ENCODE data around the gene PSTPIP1.

The PSTPIP1 gene

DNA sequence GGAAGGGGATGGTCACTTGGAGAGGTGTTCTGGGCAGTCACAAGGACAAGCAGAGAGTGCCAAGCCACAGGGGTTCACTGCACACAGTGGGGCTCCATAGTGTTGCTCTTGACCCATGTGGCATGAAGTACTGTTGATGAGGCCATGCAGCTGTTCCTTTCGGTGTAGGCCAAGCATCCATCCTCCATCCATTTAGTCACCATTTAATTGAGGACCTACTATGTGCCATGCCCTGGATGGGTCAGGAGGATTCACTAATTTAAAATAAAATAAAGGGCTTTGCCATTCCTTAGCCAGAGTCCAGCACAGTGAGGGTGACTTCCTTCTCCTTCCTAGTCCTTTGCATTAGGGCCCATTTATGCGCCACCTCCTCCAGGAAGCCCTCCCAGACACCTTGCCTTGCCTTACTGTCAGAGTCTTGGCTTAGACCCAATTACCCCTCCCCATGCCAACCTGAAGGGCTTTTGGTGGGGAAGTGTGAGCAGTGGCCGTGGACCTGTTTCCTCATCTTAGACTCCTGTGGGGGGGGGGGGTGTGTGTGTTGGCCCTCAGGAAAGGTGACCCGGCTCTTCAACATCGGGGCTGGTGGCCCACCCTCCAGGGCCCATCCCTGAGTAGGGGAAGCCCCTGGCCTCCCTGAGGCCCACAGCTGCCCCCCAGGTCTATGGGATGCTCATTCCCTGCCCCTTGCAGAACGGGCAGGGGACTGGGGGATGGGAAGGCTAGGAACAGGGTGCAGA lies 25.6 kb downstream of the PSTPIP1 start:
- no peak for DNase-seq

DNA sequence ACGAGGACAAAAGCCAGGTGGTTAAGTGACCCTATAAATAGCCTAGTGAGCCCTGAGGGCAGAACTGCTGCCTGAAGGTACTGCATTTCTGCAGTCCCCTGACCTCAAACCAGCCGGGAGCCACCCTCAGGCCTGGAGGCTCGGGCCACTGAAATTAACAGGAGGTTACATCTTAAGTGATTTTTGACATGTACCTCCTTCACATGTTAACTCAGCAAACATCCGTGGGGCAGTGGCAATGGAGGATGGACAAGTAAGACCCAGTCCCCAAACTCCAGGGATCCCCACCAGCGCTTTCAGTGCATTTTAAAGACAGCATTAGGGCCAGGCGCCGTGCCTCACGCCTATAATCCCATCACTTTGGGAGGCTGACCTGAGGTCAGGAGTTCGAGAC lies 26.2 kb downstream of the PSTPIP1 start:
- DNase-seq = no peak

DNA sequence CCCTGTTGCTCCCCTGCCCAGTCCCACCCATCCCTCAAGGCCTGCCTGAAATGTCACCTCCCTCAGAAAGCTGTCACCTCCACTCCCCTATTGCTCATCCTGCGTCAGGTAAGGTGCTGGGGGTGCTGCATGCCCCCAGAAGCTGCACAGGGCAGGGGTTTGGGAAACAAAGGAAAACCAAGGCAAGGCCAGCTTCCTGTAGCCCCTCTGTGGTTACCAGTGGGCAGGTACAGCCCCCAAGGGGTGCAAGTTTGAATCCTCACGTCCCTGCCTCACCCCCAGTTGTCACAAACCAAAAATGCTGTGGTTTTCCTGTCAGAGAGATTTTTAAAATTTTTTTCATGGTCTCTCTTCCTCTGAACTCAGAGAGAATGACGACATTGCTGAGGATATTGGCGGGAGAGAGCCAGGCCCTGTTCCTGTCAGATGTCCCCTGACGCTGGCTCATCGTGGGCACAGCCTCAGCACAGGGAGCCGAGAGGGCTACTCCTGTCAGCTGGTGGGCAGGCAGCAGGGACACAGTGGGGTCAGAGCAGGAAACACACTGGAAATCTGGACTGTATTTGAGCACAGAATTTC lies 27.0 kb downstream of the PSTPIP1 start:
- DNase-seq = peak; percentile 83

DNA sequence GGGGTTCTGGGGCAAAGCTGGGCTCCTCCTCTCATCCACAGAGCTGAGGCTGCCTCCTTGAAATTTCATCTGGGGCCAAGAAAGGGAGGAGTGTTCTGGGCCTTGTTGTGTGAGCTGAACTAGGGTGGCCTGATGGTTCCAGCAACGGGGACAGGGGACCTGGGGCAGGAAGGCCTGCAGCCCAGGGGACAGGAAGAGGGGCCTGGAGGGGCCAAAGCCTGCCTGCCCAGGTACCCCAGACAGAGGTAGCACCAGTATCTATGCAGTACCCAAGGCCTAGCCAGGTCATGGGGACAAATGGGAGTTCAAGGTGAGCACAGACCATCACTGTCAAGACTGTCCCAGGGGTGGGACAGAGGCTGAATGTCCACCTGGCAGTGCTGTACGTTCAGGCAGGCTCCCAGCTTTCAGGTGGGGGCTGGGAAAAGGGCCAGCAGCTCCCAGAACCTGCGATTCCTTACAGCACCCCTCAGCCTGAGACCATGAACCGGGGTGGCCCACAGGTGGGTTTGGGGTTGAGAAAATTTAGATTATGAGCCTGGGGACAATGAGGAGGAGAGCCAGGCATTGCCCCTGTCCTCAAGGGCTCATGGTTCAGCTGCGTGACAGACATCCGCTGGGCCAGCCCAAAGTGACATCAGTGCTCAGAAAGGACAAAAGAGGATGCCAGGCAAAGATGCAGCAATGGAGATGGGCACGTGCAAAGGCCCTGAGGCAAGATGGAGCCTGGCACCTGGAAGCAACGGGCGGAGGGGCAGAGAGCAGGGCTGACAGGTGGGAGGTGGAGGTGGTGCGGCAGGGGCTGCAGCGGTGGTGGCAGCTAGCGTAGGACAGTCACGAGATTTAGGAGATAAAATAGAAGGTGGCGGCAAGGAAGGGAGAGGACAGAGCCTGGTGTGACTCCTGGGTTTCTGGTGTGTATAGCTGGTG lies 28.0 kb downstream of the PSTPIP1 start:
- DNase-seq = no peak

DNA sequence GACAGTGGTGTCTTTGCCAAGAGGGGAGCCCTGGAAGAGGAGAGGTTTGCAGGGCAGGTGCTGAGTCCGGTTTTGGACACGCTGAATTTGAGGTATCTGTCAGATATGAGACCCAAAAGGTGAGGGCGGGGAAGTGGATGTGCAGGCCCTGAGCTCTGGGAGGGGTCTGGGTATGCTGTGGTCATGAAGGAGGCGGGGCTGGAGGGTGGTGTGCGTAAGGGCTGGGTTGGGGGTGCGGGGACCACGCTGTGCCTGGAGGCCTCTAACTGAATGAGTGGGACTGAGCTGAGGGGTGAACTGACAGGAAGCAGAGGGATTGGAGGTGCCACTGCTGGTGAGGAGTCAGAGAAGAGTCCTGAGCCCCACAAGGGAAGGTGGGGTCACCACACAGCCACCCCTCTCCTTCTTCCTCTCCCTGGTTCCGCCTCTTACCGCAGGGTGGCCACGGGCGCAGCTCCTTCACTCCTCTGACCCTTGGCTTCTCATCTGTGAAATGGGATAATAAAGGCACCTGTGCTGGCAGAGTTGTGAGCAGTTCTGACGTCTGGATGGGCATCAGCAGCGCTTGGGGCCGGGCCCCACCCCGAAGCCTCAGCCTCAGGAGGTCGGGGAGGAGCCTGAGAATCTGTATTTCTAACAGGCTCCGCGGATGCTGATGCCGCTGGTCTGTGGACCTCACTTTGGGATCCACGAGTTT lies 28.8 kb downstream of the PSTPIP1 start:
- no peak for DNase-seq

DNA sequence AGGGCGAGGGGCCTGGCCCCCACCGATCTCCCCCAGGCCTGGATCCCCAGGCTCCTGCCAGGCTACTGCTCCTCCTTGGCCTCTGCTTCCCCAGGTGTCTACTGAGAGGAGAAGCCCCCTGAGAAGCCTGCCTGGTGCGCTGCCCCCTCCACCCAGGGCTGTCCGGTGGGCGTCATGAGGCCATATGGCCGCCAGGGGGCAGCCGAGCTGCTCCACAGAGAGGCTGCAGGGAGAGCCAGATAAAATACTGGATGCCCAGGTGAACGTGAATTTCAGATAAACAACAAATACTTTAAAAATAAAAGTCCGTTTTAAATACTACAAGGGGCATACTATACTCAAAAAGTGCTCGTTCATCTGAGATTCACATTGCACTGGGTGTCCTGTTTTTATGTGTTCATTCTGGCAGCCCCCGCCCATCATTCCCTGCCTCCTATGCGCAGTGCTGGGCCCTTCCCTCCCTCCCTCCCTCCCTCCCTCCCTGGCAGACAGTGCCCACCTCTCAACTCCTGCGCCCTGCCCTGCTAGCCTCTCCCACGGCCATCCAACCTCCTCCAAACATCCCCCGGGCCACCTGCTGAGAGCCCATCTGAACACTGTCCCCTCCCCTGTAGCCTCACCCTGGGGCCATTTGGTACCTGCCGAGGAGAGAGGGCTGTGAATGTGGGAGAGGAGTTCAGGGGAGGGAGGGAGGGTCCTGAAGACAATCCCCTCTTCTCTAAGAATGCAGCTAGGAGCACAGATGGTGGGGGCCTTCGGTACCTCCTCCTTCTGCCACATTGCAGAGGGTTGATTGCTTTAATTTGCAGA lies 29.6 kb downstream of the PSTPIP1 start:
- DNase-seq = peak; percentile 75

DNA sequence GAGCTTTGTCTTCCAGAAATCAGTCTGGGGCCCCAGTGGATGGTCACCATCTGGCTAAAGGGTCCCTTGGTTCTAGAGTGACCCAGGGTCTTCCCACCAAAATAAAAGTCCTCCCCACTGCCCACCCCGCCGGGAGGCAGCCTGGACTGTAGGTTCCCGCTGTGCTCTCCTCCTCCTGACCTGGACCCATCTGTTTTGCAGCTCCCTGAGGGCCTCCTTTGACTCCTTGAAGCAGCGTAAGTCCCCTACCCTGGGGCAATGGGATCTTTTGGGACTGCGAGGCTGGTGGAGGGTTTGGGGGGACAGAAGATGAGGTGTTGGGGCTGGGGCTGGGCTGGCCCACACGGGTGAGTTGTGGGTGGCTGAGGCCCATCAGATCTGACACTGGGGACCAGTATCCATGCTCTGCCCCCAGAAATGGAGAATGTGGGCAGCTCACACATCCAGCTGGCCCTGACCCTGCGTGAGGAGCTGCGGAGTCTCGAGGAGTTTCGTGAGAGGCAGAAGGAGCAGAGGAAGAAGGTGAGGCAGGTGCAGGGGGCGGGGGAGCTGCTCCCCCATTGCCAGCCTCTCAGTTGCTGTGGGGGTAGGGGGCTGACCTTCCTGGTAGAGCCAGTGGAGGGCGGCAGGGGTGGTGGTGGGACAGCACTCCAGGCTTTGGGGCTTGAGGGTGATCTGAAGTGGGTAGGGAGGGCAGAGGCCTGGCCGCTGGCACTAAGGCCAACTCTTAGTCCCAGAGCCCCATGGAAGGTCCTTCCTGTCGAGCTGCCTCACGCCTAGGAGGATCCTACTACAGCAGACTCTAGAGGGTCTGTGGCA lies 30.4 kb downstream of the PSTPIP1 start:
- DNase-seq = no peak

DNA sequence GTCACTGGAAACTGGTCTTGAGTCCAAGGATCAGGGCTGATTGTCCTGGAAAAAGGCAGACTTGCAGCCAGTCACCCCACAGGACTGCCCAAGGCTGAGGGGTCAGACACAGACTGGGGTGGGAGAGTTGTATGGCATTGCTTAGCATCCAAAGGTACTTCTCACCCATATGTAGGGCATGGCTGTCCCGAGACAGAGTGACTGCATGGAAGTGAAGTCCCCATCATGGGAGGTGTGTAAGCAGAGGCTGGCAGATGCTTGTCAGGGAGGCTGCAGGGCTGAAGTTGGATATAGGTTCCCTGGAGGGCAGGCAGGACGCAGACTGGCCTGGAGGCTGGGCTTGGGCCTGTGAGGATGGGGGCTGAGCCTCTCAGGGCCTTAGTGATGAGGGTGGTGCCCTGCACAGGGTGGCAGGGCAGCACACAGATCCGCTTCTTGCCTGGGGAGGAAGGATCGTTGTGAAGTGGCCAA lies 31.1 kb downstream of the PSTPIP1 start:
- DNase-seq = no peak

DNA sequence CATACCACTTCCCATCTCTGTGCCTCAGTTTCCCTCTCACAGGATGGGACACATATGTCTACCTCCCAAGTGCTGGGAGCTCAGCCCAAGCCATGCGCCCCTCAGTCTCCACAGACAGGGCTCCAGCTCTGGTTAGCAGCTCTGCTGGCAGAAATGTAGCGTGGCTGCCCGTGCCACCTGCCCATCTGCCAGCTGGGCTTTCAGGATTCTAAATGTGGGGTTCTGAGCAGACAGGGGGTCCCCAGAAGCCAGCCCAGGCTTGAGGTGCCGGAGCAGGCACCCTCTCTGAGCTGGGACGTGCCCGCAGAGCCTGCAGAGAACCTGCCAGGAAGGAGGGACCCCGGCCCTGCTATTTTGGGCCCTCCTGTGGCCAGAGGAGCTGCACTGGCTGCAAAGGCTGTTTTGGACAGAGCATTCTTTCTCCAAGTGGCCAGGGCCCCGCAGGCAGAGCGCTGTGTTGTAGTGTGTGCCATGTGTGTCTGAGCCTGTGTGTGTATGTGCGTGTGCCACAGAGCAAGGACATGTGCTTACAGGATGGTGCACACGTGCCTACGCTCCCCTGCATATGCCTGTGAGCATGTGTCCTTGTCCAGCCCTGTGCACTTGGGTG lies 31.7 kb downstream of the PSTPIP1 start:
- no peak for DNase-seq

DNA sequence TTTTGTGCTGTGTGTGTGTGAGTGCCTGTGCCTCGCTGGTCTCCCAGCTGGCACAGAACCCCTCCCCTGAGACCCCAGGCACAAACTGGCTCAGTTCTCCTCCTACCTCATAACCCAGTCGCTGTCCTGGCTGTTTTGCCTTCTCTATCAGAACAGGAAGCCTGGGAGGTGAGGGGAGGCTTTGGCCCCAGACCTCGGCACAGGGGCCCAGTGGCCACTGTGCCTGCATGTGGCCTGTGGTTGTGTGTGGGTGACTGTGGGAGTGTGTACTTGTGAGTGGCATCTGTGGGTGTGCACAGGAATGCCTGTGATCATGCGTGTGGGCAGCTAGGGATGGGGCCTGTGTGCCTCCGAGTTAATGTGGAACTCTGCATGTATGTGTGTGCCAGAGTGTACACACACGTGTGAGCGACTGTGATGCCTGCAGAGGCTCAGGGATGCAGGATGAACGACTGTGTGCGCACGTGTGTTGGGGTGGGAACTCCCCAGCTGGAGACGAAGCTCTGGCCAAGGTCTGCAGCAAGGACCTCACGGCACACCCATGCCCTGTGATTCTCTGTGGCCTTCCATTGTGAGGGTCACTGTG lies 32.3 kb downstream of the PSTPIP1 start:
- DNase-seq = no peak

DNA sequence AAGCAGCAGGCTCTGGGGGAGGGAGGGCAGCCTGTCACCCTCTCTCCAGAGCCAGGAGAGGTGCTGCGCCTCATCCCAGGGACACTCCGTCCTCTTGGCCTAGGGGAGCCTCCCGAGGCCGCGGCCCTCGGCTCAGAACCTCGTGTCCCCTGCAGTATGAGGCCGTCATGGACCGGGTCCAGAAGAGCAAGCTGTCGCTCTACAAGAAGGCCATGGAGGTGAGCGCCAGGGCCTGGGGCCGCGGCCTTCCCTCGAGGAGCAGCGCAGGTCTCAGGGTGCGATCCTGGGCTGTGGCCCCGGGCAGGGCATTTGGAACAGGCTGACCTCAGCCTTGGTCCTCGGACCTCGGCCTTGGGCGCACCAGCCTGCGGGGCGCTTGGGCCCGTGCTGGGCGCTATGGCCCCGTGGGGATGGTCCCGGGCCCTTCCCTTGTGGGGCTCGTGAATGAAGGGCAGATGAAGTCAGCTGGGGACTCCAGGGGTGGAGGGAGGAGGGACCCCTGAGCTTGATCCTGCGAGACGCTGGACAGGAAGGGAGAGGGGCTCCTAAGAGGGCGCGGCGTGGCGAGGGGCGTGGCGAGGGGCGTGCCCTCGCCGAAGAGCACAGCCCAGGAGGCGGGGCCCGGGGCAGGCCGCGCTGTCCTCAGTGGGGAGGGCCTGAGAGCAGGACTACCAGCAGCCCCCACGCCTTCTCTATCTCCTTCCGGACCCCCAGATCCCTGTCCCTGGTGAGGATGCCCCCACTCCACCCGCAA lies 32.9 kb downstream of the PSTPIP1 start:
- no peak for DNase-seq

DNA sequence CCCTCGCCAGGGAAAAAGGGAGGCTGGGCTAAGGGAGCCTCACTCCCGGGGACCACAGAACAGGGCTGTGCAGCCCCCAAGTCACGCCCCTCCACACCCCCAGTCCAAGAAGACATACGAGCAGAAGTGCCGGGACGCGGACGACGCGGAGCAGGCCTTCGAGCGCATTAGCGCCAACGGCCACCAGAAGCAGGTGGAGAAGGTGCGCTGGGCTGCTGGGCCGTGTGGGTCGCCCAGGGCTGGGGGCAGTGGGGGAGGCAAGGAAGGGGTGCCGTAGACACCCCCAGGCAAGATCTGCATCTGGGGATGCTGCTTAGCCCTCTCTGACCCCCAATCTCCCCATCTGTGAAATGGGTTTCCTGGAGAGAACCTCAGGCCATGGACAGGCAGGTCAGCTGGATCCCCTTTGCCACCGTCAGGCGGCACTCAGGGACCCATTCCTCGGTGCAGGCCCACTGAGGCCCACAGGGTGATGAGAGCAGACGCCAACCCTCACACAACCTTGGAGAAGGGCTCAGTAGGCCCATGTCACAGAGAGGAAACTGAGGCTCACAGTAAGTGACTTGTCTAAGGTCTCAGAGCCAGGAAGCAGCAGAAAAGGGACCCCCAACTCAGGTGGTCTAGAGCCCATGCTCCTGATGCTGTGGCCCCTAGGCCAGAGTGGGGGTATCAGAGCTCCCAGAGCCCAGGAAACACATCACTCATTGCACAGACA lies 33.7 kb downstream of the PSTPIP1 start:
- no peak for DNase-seq

DNA sequence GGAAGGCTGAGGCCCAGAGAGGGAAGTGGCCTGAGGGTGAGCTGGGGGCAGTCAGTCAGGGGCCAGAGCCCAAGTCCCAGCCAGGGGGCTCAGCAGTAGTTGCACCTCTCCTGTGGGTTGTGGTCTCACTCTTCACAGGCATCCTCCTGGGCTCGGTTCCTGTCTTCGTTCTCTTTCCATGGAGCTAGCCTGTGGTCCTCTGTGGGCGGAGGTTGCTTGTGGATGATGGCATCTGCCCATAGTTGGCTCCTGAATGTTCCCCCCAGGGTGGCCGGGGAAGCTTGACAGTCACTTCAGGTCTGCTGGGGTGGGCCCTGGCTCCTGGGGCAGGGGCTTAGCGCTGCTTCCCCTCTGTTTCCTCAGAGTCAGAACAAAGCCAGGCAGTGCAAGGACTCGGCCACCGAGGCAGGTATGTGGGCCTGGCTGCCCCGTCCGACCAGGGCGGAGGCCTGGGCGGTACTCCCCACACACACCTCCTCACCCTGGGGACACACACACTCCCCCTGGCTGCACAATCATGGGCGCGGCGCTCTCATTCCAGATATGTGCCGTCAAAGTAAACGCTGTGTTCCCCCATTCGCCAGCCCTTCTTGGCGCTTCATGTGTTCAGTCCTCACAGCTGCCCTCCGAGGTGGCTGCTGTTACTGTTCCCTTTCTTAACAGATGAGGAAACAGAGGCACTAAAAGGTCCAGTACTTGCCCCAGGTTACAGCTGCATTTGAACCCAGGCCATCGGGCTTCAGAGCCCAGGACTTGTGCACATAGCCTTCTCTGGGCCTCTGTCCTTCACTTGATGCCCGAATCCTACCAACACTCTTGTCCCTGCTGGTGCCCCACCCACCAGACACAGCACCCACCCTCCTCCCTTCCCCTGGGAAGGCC lies 34.5 kb downstream of the PSTPIP1 start:
- no peak for DNase-seq

DNA sequence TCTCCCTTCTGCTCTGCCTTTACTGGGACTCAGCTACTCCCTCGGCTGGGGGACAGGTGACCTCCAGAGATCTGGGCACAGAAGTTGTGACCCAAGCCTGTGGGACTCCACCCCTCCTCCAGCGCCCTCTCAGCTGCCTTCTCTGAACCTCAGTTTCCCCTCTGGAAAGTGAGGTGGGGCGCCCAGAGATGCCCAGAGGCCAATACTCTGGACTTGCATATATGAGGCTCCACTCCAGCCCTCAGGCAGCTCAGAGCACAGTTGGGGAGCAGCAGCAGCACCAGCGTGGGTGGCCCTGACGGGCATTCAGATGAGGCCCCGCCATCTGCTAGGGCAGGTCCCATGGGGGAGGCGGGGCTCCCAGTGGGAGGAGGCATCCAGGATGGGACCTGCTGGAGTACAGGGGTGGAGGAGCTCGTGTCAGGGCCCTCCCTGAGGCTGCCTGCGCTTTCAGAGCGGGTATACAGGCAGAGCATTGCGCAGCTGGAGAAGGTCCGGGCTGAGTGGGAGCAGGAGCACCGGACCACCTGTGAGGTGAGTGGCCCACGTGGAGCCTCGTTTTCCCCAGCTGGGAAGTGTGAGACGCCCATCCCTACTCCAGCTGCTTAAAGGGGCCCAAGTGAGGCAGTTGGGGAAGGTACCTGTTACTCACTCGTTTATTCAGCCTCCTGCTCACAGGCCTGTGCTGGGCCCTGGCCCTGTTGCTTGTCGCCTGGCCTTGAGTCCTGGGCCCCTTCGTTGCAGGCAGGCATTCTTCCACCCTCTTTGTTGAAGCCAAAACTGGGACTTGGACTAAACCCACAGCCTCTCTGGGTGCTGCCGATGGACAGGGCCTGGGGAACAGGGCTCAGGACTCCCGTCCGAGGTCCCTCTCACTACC lies 35.4 kb downstream of the PSTPIP1 start:
- no peak for DNase-seq

DNA sequence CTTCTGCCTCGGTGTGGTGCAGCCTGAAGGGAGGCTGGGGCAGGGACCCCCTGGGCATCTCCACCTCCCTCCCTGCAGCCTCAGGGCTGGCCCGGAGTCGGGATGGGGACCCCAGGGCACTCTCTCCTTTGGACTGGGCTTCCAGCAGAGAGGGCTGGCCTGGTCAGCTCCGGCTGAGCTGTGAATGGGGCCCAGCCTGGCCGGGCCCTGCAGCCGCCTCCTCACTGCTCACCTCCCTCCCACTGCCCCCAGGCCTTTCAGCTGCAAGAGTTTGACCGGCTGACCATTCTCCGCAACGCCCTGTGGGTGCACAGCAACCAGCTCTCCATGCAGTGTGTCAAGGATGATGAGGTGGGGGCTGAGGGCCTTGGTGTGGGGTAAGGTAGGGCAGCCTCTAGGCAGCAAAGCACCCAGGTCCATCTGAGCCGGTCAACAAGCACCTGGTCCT lies 36.0 kb downstream of the PSTPIP1 start:
- no peak for DNase-seq

DNA sequence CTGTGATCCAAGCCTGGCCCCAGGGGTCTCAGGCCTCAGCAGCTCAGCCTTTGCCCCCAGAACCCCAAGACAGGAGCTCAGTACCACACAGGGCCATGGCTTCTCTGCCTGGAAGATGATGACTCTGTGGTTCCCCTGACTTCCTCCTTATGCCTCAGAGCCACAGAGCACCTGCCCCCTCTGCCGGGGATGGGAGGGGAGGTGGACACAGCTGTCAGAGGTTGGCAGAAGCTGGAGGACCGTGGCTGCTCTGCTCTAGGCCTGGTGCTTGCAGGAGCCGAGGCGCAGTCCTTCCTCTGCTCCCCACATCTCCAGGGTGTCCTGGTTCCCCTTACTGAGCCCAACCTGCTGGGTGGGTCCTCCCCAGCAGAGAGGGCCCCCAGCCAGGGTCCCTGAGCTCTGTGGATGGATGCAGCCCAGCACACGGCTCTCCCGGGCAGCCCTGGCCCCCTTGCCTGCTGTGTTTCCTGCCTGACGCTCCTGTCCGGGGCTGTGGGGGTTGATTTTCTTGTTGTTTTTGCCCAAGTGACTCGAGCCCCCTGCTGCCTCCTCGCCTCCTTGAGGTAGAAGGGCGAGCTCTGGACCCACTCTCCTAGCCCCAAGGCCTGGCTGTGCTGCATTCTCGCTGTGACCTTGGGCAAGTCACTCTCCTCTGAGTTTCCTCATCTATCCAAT lies 36.6 kb downstream of the PSTPIP1 start:
- peak; percentile 25 for DNase-seq

All from activated CD4-positive, alpha-beta T cell treated with anti-CD3 and anti-CD28 coated beads, Interleukin-10, Interleukin-2, amounts not matched to agents 100 ng/mL and 50 ng/mL, durations not matched to agents 16 hours and 8 hours (primary cell).